NCI-H1930 (cell line): Measurements from ENCODE around the gene FBXO48.

ENCODE experiments used
- DNase-seq, 2 experiments: peaks; one replicate each; lab custom pipeline; 2025; lab: John Stamatoyannopoulos, UW

The FBXO48 gene

GRCh38 chr2:68412127-68412819, 54.8 kb downstream of the FBXO48 start:
- DNase-seq, result no peak

- no peak for DNase-seq
Measured at GRCh38 chr2:68411397-68412126, 55.5 kb downstream of the FBXO48 start.
